HG02642 (cell line): ENCODE results near the gene TOLLIP.

Source experiments
- ATAC-seq: cut with Tn5 transposase; IDR thresholded peaks from one replicate; pipeline ENCODE4 v1.9.1; 2021; ENCODE audit warnings: mild to moderate bottlenecking; ENCODE audit not compliant: unreplicated experiment, poor library complexity

Gene TOLLIP

DNA sequence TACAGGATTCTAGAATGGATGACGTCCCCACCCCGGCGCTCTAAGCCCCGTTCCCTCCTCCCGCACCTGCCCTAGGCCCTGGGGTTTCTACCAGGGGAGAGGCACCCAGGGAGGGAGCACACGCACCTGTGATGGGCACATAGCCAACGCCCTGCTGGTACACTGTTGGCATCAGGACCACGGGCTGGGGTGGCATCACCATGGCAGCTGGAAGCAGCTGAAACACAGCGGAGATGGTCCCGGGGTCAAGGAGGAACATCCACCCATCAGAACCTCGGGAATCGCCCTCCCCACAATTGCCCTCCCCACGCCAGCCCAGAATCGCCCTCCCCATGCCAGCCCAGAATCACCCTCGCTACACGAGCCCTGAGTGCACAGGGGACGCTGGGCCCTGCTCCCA is 23.6 kb downstream of the TOLLIP start:
- no peak for ATAC-seq

DNA sequence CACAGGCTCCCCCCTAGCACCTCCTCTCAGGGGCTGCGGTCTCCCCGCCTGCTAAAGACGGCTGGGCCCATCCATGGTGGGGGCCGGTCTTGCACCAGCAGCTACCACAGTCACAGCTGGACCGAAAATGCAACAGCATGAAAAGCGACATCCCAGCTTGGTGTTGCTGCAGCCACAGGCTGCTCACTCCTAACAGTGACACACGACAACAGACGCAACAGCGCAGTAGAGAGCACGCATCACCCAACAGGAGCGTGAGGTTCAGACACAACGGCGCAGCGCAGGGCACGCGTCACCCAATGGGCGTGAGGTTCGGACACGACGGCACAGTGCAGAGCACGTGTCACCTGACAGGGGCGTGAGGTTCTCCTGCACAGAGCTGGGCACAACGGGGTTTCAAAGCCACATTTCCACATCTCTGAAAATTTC is 24.1 kb downstream of the TOLLIP start:
- no peak for ATAC-seq

DNA sequence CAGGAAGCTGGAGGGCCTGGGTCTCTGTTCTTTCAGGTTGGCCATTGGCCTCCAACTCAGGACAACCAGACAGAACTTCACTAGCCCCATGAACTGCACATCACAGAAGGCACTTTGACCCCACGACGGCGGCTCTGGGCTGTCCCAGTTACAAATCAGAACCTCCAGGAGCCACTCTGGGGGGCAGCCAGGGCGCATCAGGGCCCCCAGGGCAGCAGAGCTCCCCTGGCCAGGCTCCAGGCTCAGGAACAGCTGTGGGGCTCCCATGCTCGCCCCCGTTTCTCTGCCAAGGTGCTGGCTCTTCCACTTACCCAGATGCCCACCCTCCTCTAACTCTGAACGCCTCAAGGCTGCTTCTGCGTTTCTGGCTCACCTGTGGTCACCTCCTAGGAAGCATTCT is 25.5 kb downstream of the TOLLIP start:
- no peak for ATAC-seq

DNA sequence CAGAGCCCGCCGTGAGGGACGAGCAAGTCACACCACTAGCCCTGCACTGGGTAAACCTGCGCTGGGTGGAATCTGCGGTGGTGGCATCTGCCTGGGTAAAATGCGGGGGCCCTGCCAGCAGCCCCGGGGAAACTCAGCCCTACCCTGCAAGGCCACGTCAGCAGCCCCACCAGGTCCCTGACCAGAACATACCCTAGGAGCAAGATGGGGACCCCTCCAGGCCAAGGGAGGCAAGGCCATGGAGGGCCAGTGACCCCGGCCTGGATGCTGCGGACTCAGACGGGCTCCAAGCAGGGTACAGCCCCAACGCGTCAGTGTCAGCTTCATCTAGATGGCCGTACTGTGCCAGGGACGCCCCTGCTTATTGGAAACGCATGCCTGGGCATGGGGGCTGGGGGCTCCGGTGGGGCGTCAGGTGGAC is 26.3 kb downstream of the TOLLIP start:
- no peak for ATAC-seq

DNA sequence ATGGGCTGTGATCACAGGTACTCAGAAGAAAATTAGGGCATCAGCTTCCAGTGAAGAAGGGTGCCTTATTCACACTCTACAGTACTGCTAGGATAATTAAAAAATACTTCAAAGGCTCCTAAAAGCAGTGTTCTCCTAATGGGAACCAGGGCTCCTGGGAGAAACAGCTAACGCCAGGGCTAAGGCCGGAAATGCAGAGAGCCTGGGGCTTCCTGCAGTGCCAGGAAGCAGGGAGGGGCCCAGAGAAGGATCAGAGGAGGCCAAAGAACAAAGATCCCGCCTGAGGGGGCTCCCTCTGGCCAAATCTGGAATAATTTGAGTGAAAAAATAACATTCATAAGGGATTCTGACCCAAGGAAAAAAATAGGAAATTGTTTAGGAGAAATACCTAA is 27.5 kb downstream of the TOLLIP start:
- no peak for ATAC-seq

DNA sequence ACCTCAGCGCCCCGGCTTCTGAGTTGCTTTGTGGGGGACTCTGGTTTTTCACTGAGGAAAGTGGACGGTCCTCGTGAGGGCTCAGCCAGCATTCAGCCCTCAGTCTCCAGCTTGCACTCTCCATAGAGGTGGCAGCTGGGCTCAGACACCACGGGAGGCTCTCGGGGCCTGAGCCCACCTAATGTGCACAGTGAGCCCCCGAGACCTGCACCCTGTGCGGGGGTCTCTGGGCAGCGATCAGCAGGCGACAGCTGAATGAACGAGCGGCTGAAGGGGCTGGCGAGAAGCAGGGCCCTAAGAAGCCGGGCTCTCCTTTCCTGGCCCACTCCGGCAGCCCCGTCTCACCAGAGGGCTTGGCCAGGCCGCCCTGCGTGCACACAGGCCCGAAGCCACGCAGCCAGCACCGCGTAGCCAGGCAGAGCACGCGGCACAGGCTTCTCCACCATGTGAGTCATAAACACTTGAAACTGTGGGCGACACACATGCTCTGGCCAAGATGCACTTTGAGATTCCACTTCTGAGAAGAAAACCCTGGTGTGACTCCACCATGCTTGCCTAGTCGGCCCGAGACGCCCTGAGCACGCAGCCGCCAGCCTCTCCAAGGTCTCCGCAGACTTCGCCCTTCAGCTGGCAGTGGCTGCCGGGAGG is 28.0 kb downstream of the TOLLIP start:
- no peak for ATAC-seq

DNA sequence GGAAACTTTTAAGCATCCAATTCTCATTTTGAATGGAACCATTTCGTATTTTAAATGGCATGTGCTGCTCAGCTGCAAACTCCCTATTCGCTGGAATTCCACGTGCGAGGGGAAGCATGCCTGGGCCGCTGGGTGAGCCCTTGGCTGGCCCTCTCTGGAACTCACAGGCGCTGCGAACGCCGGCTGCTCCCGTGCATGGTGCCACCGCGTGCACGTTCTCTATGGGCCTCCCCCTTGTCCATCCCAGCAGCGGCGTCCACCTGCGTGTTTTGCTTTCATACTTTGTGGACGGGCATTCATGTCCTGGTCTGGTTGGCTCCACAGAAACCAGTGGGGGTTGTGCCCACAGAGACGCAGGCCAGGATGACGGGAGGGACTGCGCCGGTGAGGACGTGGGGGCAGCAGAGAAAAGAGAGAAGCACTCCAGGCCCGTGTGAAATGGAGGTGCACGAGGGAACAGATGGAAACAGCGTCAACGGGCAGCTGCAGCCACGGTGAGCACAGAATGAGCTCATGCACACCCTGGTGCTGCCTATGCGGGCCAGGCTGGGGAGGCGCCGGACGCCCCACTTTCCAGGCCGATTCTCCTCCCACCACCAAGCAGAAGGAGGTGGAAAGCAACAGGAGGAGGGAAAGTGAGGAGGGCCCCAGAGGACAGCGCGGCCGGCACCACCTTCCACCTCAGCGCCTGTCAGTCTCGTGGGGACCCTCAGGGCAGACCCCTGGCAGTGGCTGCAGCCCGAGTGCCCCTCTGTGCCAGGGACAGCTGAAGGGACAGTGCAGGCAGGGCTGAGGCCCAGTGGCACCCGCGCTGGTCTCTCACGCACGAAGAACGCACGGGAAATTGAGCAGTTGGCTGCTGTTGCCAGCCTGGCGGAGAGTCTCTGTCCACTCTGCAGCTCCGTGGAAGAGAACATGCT is 29.1 kb downstream of the TOLLIP start:
- ATAC-seq = no peak

DNA sequence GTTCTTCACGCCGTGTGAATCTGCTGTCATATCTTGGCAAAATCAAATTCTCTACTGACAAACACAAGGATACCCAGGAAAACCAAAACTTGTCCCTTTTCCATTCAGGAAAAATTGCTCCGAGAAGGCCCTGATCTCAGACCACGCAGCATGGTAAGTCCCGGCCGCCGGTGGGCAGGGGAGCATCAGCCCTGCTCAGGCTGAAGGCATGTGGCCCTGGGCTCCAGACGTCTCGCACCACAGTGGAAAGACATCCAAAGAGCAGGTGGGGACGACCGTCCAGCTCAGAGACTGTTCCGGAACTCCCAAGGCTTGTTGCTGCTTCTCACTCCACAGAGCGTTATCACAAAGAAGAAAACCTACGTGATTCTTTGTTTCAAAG is 29.8 kb downstream of the TOLLIP start:
- no peak for ATAC-seq

DNA sequence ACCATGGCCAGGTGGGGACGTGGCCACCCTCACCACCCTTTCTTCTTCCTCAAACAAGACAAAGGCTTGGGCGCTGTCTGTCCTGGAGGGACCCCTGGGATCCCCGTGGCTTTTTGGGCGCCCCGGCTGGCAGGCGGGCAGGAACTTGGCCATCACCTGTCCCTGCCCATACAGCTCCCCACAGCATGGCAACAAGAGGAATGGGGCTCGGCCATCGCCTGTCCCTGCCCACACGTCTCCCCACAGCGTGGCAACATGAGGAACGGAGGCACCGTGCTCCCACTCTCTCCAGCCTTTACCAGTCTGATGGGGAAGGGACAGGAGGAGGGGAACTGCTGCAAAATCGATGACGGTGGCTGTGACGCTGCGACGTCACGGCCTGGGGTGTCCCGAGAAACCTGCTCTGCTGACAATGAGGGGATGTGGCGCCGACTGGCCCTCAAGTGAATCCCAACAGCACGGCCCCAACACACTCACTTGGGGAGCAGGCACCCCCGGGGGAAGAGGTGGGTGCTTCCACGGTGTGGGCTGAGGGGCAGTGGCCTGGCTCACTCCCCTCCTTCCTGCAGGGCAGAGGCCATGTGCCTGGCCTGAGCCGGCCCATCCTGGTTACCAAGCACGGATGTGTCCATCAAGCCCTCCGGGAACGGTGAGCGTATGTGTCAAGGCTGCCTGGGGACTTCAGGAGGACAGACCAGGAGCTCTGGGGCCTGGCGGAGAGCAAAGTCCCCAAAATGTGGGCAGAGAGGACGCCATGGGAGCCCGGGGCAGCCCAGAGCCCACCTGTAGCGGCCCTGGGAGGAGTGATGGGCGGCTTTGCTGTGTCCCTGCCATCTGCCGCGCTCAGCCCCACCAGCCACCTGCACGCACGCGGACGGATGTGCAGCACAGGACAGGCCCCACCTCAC is 30.4 kb downstream of the TOLLIP start:
- no peak for ATAC-seq

DNA sequence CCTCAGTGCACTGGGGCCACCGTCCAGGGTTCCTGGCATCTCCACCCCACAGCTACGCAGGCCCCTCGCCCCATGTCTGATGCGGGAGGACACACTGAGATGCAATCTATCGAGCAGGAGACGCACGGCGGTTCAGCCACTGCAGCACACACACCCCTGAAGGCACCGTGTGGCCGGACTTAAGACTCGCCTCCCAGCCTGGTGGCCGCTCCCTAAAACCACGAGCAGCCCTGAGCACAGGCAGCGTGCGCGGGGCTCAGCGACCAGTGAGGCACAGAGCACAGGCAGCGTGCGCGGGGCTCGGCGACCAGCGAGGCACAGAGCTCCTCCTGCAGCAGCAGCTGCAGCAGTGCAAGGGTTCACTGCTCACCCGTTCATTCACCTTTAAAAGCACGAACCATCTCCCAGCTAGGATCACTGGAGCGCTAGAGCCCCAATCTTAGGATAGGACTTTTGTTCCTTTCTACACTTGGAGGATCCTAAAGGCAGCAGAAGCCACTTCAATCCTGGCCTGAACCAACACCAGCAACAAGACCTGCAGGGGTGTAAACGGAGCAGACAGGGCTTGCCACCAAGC is 31.4 kb downstream of the TOLLIP start:
- no peak for ATAC-seq

DNA sequence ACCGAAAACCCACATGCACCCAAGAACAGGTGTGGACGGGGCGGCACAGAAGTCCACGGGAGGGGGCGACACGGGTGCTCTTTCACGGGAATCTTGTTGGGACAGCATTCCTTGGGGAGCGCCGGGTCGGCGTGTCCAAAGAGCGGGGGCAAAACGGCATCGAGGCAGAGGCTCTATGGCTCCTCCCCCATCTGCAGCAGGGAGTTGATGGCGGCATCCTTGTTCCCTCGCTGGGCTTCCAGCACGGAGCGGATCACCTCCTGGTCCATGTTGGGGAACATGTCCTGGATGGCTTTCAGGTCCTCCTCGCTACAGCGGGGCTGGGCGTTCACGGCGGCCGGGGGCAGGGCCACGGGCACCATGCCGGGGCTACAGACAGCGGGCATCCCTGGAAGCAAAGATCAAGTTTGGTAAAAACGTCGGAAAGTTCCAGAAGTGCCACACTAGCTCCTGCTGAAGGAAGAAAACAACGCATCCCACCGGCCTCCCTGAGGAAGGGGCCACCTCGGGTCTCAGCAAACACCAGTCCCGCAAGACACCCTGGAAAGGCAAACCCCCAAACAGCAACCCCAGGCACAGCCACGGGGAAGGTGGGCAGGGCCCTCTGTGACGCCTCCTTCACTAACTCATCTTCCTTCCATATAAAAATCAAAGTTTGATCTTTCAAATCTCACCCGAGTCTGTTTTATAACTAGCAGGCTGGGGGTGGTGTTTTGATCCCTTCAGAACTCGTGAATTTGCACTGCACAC is 32.4 kb downstream of the TOLLIP start:
- ATAC-seq = no peak

DNA sequence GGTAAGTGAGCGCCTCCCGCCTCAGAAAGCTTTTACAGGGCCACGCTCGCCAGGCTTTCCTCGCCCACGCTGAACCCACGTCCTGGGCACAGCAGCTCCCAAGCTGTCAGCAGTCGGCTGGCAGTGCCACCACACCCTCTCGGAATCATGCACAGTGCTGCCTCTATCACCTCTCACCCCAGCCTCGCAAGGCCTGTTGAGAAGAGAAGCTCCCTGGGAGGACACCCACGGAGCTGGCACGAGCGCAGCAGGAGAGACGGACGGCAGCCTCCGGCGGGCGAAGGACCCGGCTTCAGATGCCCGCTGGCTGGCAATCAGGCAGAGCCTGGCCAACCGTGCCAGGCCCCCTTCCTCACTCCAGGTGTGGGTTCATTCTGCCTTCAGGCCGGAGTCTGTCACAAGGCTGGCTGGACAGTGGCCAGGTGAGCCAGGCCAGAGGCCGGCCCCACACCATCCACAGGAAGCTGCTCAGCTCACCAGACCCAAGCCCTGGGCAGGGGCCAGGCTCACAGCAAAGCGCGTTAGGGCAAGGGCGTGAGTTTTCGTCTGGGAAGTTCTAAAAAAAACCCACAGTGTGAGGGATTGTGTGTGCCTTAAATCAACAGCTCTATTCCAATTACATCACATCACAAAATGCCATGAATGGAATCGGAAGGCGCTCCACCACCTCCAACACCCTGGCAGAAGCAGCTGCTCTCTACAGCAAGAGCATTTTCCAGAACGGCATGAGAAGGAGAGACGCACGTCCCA is 33.2 kb downstream of the TOLLIP start:
- no peak for ATAC-seq

DNA sequence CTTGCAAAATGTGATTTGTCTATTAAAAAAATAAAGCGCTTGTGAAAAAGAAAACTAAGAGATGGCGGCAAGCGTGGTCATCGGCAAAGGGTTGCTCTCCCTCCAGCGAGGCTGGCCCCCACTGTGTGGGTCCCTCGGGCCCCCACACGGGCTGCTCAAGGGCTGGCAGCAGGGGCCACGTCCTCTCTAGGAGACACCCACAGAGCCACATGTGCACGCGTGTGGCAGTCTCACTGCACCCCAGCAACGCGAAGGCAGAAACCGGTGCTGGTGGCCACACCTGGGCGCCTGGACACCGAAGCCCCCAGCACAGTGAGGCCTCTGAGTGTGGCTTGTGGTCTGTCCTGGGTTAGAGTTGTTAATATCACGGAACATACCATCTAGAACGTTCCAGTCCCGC is 34.4 kb downstream of the TOLLIP start:
- ATAC-seq = no peak

DNA sequence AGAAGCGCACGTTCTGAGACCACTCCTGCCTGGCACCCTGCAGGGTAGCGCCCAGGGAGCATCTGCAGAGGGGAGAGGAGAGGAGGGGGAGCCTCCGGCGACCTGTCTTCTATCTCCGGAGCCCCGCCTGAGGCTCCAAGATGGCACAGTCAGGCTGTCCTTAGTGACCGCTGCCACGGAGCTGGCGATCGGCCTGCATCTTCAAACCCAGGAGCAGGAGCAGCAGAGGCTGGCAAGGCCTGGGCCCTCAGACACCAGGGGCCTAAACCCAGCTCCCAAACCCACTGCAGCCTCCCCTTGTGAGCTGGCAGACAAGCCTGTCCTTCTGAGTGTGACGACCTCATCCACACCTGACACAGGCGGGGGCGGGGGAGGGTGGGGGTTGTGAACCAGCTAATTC is 34.9 kb downstream of the TOLLIP start:
- no peak for ATAC-seq

DNA sequence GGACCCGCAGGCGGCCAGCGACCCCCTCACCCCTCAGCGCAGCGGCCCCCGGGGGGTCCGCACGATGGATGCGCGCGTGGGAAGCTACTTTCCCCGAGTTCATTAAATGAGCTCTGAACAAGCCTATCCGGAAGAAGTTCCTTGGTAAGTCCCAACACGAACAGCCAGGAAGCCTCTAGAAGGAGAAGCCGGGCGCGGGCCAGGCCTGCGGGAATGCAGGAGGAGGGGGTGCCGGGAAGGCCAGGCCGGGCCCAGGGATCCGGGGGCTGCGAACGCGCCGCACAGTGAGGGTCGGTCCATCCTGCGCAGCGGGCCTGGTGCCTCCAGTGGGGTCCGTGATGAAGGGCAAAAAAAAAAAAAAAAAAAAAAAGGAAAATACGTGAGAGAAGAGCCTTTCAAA is 36.9 kb downstream of the TOLLIP start:
- ATAC-seq = no peak

DNA sequence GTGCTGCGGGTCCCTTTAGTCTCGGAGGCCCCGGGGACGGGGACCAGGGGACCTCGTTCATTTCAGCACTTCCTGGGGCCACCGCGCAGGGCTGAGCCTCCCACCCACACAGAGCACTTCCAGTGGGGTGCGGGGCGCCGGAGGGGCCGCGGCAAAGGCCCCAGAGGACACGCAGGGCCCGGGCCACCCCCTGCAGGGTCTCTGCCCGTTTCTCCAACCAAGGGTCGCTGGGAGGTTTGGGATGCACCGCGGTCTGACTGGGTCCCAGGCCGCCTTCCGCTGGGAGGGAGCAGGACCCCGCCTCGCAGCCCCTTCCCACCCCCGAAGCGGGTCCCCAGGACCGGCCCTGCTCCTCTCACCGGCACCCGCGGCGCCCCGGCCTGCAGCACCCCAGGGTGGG is 37.5 kb downstream of the TOLLIP start:
- no peak for ATAC-seq

DNA sequence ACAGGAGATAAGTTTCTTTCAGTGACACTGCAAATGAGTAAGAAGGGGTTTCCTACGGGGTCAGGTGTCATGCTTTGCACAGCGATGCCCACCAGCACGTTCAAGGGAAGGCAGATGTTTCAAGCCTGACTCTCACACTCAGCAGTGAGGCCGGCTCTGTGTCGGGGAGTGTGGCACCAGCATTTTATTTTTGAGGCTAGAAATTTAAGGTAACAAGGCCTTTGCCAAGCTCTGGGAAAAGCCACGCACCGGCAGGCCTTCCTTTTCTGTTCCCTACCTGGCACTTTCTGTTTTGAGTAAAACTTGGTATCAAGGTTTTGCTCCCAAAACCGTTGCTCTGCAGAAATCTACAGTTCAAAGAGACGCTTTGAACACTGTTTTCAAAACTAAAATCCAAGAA is 38.0 kb downstream of the TOLLIP start:
- ATAC-seq = no peak

DNA sequence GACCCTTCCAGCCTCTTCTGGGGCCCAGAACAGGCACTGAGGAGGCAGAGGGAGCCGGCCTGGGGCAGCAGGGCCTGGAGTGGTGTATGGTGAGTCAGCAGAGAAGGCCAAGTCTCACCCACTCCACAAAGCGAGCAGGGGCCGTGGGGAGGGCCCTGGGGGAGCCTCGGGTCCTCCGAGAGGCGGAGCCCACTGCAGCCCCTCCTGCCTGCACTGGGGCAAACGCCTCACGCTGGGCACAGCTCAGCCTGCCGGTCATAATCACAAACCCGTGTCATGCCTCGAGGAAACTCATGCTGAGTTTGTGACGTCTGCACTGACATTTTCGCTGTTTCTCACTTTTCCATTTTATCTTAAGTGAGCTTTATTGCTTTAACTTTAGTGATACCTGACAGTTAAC is 38.4 kb downstream of the TOLLIP start:
- no peak for ATAC-seq

DNA sequence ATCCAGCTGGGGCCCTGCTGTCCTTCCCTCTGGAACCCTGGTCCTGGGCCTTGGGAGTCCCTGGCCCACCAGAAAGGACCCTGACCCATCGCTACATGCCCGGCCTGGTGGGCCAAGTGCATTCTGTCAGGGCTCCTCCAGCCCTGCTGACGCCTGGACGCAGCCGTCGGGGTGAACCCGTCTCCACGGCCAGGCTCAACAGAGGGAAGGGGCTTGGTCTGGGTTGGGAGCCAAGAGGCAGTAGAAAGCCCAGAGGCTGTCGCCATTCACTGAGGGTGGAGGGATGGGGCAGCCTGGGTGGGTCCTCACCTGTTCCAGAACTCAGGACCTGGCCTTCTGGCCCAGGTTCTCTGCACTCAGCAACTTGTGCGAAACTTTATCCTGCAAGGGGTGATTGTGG is 39.0 kb downstream of the TOLLIP start:
- ATAC-seq = no peak
